Urinary bladder (tissue), 4 donors: Measurements from ENCODE around the gene INSIG2. TPM values are rescaled to one million over a fixed set of nuclear protein-coding genes. Genes with fewer than 3 reads are reported as not detected.

ENCODE experiments used
- DNase-seq: peaks from one replicate; pipeline ENCODE4 v3.0.0-alpha.2; 2015; ENCODE audit errors: extremely low spot score
- H3K27ac ChIP-seq: one replicate; pipeline ENCODE4 v1.5.1; 2013; ENCODE audit warnings: low read depth, mild to moderate bottlenecking, moderate library complexity
- H3K36me3 ChIP-seq: one replicate; pipeline ENCODE4 v1.6.1; 2013; ENCODE audit warnings: mild to moderate bottlenecking, moderate library complexity; ENCODE audit not compliant: insufficient read depth
- H3K4me1 ChIP-seq: one replicate; pipeline ENCODE4 v1.6.1; 2013; ENCODE audit warnings: mild to moderate bottlenecking, moderate library complexity; ENCODE audit not compliant: insufficient read depth
- H3K4me3 ChIP-seq: one replicate; pipeline ENCODE4 v1.5.1; 2013; ENCODE audit warnings: low read depth, low read length
- WGBS: extraction: QIAGEN DNeasy Blood & Tissue Kit; methylation state at CpG from one replicate; pipeline ENCODE4 v1.1.7; 2013; 5-methylcytosine and 5-hydroxymethylcytosine counted together
- polyA plus RNA-seq: library from polyadenylated mRNA; stranded (reverse); fragments of 200-250 nt; gene quantifications from one replicate; pipeline ENCODE4 v1.2.3, GENCODE V29; 2013
- total RNA-seq: library from RNA; depleted of rRNA; stranded (reverse); fragments of >200 nt; gene quantifications from one replicate; pipeline ENCODE4 v1.2.3, GENCODE V29; 2014
- donor health status: healthy with polysubstance abuse.
- donor health status: healthy.

INSIG2 gene
- total and polyA plus RNA-seq, 2 donors = 13.7 to 32.3 TPM

DNA sequence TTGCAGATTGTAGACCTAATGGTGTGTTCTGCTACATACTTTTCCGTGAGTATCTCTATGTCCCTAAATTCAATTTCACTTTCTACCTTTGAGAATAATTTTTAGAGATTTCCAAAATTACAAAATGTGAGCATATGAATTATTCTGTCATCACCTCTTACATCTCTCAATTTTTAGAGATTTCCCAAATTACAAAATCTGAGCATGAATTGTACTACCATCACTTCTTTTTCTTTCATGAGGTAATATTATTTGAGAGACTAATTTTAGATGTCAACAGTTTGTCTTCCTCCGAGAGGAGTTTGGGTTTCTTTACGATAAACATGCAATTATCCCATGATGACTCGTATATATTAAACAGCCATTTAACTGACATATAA, 32.1 kb downstream of the INSIG2 start:
- Histone ChIP-seq H3K27ac (no peak overlapping the region), H3K36me3 (no peaks in the 10 kb centered on the region), H3K4me3 (no peak overlapping the region), H3K4me1 (no peaks in the 10 kb centered on the region)
- no peak for DNase-seq
- 84% methylated on average over 4 of the region's 4 CpGs for WGBS

DNA sequence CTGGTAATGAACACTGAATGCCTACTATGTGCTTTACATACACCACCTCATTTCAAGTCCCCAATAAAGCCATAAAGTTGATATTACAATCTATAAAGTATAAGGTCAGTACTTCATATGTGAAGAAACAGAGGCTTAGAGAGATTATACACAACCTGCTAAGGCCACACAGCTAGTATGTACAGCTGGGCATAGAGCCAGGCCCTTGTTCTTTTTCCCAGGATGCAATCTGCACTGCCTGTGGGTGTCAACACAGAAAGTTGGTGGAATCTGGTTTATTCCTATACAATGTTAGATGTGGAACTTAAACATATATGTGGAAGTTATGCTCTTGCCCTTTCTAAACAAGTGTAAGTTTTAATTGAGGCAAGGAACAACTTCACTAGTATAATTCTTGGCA, 32.8 kb downstream of the INSIG2 start:
- Histone ChIP-seq H3K36me3 (no peaks in the 10 kb centered on the region), H3K4me1 (no peaks in the 10 kb centered on the region), H3K27ac (no peak overlapping the region), H3K4me3 (no peak overlapping the region)
- no peak for DNase-seq

DNA sequence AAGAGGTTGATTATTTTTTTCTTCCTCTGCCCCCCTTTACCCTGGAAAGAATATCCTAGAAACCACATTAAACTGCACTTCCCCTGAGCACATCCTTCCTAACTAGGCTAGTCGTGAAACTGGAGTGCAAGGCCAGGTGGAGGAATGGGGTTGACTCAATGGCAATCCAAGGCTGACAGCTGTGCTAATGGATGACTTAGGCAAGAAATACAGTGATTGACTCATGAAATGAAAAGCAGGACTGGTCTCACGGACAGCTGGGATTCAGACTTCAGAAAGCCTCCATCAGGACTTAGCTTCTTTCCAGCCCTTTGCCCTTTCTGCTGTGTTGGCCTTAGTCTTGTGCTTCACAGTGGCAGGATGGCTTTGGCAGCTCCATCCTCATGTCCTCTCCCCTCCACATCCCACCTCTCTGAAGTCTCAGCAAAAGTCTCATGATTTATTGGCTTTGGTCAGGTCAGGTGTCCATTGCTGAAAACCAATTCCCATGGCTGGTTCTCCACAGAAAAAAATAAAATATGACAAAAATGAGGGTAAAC, 33.8 kb downstream of the INSIG2 start:
- 51% methylated on average over 2 of the region's 2 CpGs for WGBS
- no peak for DNase-seq
- no peak overlapping the region for H3K4me3 ChIP-seq
- no peaks in the 10 kb centered on the region for H3K4me1 ChIP-seq
- H3K27ac ChIP-seq = no peak overlapping the region
- no peaks in the 10 kb centered on the region for H3K36me3 ChIP-seq

DNA sequence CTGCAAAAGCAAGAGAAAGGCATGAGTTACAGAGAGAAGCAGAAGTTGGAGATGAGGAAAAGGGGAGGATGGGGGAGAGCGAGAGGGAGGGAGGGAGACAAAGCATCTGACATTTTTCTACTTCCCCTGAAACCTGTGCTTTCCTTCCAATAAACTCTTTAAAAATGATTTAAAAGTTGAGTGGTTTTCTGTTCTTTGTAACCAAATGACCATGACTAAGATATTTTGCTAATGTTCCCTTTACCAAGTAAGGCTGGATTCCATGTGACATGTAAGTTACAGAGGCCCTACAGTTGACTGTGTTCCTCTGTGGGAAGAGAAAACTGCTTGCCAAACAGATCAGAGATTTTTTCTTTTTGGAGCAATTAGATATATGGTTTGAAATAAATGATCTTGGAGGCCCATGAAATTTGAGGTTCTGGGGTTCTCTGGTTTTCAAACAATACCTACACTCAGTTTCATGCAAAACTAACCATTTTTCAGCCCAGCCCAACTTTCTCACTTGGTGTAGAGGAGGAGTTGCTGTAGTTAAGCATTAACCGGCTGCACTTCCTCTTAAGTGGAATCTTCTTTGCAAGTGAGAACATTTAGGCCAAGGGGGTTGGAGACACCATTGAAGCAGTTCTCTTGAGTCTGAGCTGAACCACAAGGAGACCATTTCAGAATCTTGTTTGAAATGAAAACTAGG, 34.5 kb downstream of the INSIG2 start:
- no peaks in the 10 kb centered on the region for H3K36me3 ChIP-seq
- H3K4me3 ChIP-seq = no peak overlapping the region
- WGBS = 69% methylated on average over 2 of the region's 2 CpGs
- H3K4me1 ChIP-seq = no peaks in the 10 kb centered on the region
- no peak overlapping the region for H3K27ac ChIP-seq
- DNase-seq = no peak

DNA sequence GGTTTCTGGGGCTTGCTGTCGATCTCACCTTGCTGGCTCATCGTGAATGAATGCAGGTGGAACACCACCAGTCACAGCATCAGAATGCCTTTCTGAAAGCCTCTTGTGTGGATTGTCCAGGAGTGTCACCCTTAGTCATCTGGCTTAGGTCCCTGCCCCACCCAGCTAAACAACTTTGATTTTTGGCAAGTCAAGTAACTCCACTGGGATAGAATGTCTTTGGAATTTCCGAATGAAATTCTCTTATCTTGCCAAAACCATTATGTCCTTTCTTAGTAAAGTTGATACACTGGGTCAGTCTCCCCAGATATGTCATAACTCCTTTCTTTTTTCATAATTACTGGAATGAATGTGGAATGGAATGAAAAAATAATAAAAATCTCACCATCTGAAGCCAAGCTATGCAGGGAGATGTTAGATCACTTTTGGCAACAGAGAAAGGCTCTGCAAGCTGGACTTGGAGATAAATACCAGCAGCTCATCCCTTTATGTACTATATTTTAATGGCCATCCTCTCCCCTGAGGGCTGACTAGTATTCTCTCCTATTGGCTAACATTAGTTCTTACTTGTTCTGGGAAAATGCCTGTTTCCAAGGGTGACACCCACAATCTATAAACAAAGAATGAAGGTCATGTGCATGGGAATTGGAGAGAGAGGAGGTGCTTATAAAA, 35.4 kb downstream of the INSIG2 start:
- no peak overlapping the region for H3K4me3 ChIP-seq
- H3K27ac ChIP-seq = no peak overlapping the region
- no peaks in the 10 kb centered on the region for H3K4me1 ChIP-seq
- 53% methylated on average over 3 of the region's 3 CpGs for WGBS
- peak; percentile 46 for DNase-seq
- H3K36me3 ChIP-seq = no peaks in the 10 kb centered on the region

DNA sequence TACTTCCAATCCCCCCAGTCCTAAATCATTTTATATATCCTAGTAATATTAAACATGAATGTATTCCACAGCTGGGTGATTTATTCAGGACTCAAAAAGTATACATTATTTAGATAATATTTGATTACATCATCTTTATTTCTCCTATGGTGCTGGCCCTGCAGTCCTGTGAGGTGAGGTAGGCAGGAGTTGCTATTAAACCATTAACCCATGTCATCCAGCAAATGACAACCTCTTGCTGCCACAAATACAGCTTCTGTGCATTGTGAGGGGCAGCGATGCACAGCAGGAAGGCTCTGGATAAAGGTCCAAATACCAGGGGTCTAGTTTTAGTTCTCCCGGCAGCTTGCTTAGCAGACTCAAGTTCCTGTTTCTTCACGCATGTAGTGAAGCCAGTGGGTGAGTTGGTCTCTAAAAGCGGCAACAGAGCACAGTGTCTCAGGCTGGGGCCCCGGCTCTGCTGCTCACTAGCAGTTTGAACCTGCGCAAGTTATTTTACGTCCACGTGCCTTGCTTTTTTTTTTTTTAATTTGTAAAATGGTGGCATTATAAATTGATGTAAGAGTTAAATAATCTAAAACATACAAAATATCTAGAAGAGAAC, 36.1 kb downstream of the INSIG2 start:
- Histone ChIP-seq H3K27ac (no peak overlapping the region), H3K4me3 (no peak overlapping the region), H3K36me3 (no peaks in the 10 kb centered on the region), H3K4me1 (no peaks in the 10 kb centered on the region)
- WGBS = 65% methylated on average over 8 of the region's 8 CpGs
- DNase-seq = no peak

DNA sequence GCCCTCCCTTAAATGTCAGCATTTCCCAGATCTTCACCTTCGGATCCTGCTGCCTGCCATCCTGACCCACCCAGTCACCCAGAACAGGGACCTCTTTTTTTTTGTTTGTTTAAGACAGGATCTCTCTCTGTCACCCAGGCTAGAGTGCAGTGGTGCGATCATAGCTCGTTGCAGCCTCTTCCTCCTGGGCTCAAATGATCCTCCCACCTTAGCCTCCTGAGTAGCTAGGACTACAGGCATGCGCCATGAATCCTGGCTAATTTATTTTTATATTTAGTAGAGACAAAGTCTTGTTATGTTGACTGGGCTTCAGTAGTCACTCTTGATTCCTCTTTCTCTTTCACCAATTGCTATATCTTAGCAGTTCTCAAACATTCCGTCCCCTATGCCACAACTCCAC, 39.0 kb downstream of the INSIG2 start:
- Histone ChIP-seq H3K36me3 (no peaks in the 10 kb centered on the region), H3K4me3 (no peak overlapping the region), H3K27ac (no peak overlapping the region), H3K4me1 (no peaks in the 10 kb centered on the region)
- WGBS = 87% methylated on average over 5 of the region's 5 CpGs
- DNase-seq = no peak

DNA sequence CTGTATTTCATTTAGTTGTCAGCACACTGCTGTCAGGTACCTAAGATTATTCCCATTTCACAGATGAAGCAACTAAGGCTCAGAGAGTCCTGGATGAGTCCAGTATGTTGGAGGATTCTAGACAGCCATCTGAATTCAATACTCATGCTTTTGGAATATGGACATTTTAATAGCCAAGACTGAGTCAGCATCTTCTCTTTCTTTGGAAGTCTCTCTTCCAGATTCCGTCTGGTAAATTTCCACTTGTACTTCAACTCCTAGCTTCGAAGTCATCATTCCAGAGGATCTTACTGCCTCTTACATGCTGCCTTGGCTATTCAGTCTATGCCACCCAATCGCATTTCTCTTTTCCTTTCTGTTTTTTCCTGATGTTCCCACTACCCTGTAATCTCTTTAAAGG, 40.6 kb downstream of the INSIG2 start:
- WGBS = 71% methylated on average over 3 of the region's 3 CpGs
- H3K4me3 ChIP-seq = no peak overlapping the region
- H3K27ac ChIP-seq = no peak overlapping the region
- no peaks in the 10 kb centered on the region for H3K4me1 ChIP-seq
- no peak for DNase-seq
- no peaks in the 10 kb centered on the region for H3K36me3 ChIP-seq

DNA sequence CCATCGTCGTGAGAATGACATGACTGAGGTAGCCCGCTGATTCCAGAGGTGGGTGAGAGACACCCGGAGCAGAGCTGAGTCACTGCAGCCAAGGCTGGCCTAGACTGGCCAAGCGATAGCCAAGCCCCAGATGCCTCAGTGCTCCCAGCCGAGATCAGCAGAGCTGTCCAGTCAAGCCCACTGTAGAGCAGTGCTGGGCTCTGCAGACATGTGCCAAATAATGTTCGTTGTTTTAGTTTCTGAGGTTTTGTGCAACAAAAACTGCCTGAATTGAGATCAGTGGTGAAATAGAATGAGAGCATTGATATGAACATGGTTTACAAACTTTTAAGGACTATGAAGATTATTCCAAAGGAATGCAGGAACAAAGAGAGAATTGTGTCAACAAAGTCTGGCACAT, 42.1 kb downstream of the INSIG2 start:
- Histone ChIP-seq H3K27ac (no peak overlapping the region), H3K36me3 (no peaks in the 10 kb centered on the region), H3K4me1 (no peaks in the 10 kb centered on the region), H3K4me3 (no peak overlapping the region)
- no peak for DNase-seq
- 79% methylated on average over 7 of the region's 7 CpGs for WGBS

DNA sequence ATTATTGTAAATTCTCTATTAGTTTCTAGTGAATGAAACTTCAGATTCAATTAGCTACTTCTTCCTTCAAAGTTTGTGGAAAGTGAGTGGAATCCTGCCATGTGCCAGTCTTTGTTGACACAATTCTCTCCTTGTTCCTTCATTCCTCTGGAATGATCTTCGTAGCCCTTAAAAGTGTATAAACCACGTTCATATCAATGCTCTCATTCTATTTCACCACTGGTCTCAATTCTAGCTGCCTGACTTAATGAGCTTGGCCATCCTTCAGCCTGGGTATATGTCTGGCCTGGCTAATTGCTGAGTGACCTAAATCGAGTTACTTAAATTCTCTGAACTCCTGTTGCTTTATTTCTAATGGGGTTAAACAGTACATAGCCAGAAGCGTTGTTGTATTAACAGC, 43.5 kb downstream of the INSIG2 start:
- no peak overlapping the region for H3K4me3 ChIP-seq
- no peak for DNase-seq
- H3K4me1 ChIP-seq = no peaks in the 10 kb centered on the region
- 71% methylated on average over 4 of the region's 4 CpGs for WGBS
- H3K36me3 ChIP-seq = no peaks in the 10 kb centered on the region
- no peak overlapping the region for H3K27ac ChIP-seq

DNA sequence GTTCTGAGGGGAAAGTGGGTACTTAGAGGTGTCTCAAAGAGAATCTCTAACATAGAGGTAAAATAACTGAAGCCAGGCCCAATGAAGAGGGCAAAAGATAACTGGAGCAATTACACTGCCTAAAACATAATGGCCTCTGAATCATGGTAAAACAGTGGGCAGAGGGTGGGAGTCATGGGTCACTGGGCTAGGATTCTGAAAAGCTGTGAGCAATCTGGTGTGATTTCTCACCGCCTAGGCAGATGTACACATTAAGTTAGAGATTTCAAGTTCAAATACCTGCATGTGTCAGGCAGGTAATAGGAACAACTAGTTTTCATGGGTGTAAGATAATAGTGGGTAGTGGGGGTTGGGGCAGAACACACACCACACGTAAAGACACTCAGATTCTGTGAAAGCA, 45.6 kb downstream of the INSIG2 start:
- DNase-seq = no peak

DNA sequence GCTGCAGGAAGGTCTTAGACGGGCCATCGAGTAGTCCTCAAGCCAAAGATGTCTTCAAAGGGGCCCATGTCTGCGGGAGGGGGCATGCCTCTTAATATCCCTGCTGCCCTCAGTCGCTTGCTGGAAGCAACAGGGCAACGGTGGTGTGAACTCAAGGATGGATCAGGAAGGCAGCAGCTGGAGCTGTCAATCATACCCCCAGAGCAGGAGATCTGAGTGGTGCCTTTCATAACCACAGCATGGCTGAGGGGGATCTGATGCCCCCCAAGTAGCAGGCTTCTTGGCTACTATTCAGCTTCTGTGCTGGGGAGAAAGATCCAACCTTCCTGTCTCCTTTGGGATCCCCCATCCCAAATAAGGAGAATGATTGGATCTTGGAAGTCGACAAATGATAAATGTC, 46.4 kb downstream of the INSIG2 start:
- no peak for DNase-seq
- no peak overlapping the region for H3K4me3 ChIP-seq
- H3K36me3 ChIP-seq = no peaks in the 10 kb centered on the region
- 72% methylated on average over 6 of the region's 6 CpGs for WGBS
- no peak overlapping the region for H3K27ac ChIP-seq
- no peaks in the 10 kb centered on the region for H3K4me1 ChIP-seq

More for the DNA sequence above, 45.6 kb downstream of the INSIG2 start:
- H3K4me1 ChIP-seq = no peaks in the 10 kb centered on the region
- WGBS = 77% methylated on average over 2 of the region's 2 CpGs
- no peak overlapping the region for H3K27ac ChIP-seq
- H3K4me3 ChIP-seq = no peak overlapping the region
- no peaks in the 10 kb centered on the region for H3K36me3 ChIP-seq

DNA sequence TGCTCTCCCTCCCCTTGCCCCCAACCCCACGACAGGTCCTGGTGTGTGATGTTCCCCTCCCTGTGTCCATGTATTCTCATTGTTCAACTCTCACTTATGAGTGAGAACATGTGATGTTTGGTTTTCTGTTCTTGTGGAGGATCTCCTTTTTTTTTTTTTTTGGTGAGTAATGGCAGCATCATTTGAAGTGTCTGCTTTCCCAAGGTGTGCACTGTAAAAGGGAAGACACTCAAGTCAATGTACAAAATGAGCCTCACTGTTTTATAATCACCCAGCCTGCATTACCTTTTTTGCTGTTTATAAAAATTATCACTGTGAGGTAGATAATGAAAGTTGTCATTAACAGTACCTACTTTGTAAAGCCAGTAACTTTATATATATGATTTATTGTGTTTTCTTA, 56.9 kb downstream of the INSIG2 start:
- WGBS = 63% methylated on average over 1 of the region's 1 CpG
- H3K27ac ChIP-seq = no peak overlapping the region

DNA sequence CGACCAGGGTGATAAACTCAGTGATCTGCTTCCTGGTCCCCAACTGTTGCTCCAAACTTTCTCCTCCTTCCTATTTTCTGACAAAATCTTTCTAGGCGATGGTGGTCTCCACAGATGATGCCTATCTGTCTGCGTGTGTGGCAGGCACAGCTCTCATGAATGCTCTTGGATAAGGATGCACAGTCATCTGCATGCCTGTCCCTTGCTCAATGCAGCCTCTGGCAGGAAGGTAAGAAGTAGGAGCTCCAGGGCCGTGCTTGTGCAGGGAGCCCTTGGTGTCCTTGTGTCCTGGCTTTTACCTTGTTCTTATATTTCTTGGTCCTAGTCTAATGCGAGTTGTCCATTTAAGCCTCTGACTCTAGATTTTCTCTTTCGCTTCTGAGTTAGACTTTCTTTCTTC, 57.5 kb downstream of the INSIG2 start:
- Histone ChIP-seq H3K4me1 (no peaks in the 10 kb centered on the region), H3K4me3 (no peak overlapping the region), H3K27ac (no peak overlapping the region), H3K36me3 (no peaks in the 10 kb centered on the region)
- WGBS = 78% methylated on average over 6 of the region's 6 CpGs
- no peak for DNase-seq

More for the DNA sequence above, 56.9 kb downstream of the INSIG2 start:
- Histone ChIP-seq H3K36me3 (no peaks in the 10 kb centered on the region), H3K4me3 (no peak overlapping the region), H3K4me1 (no peaks in the 10 kb centered on the region)
- no peak for DNase-seq
